ENCODE data around the gene KCNQ1OT1.

DNA sequence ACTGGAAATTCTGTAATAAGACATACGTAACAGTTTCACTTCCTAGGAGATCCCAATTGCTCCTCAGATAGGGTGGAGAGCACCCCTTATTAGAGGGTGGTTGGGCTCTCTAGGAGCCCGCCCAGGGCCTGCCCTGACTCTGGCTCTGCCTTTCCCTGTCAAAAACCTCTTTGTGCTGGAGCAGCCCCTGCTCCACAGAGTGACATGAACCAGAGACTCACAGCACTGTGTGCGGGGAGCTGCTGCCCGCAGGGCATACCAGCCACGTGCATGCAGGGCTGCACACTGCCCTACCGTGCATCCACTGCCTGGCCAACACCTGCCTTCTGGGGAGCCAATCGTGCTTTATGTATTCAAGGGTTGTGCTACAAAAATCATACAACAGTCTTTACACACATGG lies 24.3 kb downstream of the KCNQ1OT1 start:
- TF ChIP-seq POLR2A (IDR thresholded peaks at IDR 0.05; ENCODE audit: low read length) (no peak), GATA1 (IDR thresholded peaks at IDR 0.05; ENCODE audit: low read depth, low read length) (no peak)

All from erythroblast (primary cell).